ENCODE measurements around the gene TMED4. TPM values are rescaled to one million over a fixed set of nuclear protein-coding genes. Genes with fewer than 3 reads are reported as not detected.

TMED4 gene
- total and polyA plus RNA-seq, 10 of the 15 experiments (the other 5 are each of a cell fraction or from before 2014, with no cell fraction given): 20.8 to 71.3 (median 51.0) TPM

GRCh38 chr7:44549457-44549856 lies 32.6 kb downstream of the TMED4 start:
- CTCF ChIA-PET: interaction anchor here (1.1 to 2.1 kb wide), 4 partner anchors 9 to 15 kb away, joined by 3 to 12 read pairs (median 7); no protein-coding TSS in a partner anchor
- H4K20me1 ChIP-seq (ENCODE audit: control insufficient read depth, insufficient read depth): no peaks in the 10 kb centered on the region
- no peaks in the 10 kb centered on the region for H3K4me1 ChIP-seq (ENCODE audit: control insufficient read depth, insufficient read depth, low read length)
- DNase-seq (ENCODE audit: low read depth, low spot score): no peak
- POLR2A ChIA-PET: no interaction called here
- H3K79me2 ChIP-seq (ENCODE audit: control insufficient read depth, insufficient read depth, low read length): no peaks in the 10 kb centered on the region
- H3K27me3 ChIP-seq (replicated peaks in 1 of 2; ENCODE audit: control insufficient read depth in 2 of 2, insufficient read depth in 2 of 2, low read length in 1 of 2): no peaks in the 10 kb centered on the region; a peak in 2 of 4 replicates
- SMC1A ChIA-PET (ENCODE audit: uncharacterized antibody, unreplicated experiment): no interaction called here
- no peak overlapping the region for H3K27ac ChIP-seq (ENCODE audit: control insufficient read depth, insufficient read depth)
- no peak overlapping the region for H2AFZ ChIP-seq (ENCODE audit: control insufficient read depth, low read depth, low read length)
- RAD21 ChIA-PET (ENCODE audit: unreplicated experiment): interaction anchor here (2.0 kb wide), 1 partner anchor 16 kb away, joined by 4 read pairs; no protein-coding TSS in a partner anchor
- WGBS (ENCODE audit: insufficient coverage, insufficient replicate concordance, low lambda C conversion rate, missing lambda C conversion rate): 10% methylated on average over 3 of the region's 3 CpGs
- no peak overlapping the region for H3K9ac ChIP-seq (ENCODE audit: control insufficient read depth, insufficient read depth, low read length)
- no peak overlapping the region for H3K4me2 ChIP-seq (ENCODE audit: control insufficient read depth, insufficient read depth)
- BruUV-seq (replicated peaks): no TSS peak
- no peak overlapping the region for H3K4me3 ChIP-seq
- no peaks in the 10 kb centered on the region for H3K36me3 ChIP-seq (ENCODE audit: control insufficient read depth in 2 of 2, insufficient read depth in 2 of 2, low read length in 1 of 2)
- ATAC-seq: no peak
- in situ Hi-C loops (cut with MboI) (no loop called here), intact Hi-C loops (cut with micrococcal nuclease; ENCODE audit: unreplicated experiment) (no loop called here)
- TF ChIP-seq ZBTB40 (IDR thresholded peaks at IDR 0.05; ENCODE audit: borderline replicate concordance) (no peak), SMARCA5 (IDR thresholded peaks at IDR 0.05) (no peak), TCF7 (IDR thresholded peaks at IDR 0.05; ENCODE audit: borderline replicate concordance) (no peak), ZNF384 (IDR thresholded peaks at IDR 0.05; ENCODE audit: borderline replicate concordance, low read depth, low read length) (no peak)
- FAIRE-seq: no peak
- no peaks in the 10 kb centered on the region for H3K9me3 ChIP-seq (replicated peaks; ENCODE audit: control insufficient read depth, insufficient read depth, low read length)
